OCI-LY7 (cell line): ENCODE data around the gene CARD18.

Experiments used
- CTCF ChIP-seq: fragments of 200-600 bp; sonication (generic); conservative IDR thresholded peaks from 2 replicates; pipeline ENCODE4 v1.5.1; 2014; ENCODE audit warnings: mild to moderate bottlenecking, antibody characterized with exemption, low read length, moderate library complexity, mixed read lengths
- EZH2phosphoT487 ChIP-seq: fragments of 200-600 bp; sonication (generic); IDR thresholded peaks from 2 replicates; pipeline ENCODE4 v1.6.1; 2018; ENCODE audit warnings: low read depth, borderline replicate concordance, mild to moderate bottlenecking, mixed run types, antibody characterized with exemption, low read length, moderate library complexity, mixed read lengths

GRCh38 chr11:105149477-105149876, 9.9 kb upstream of the CARD18 start:
- TF ChIP-seq CTCF (no peak), EZH2phosphoT487 (no peak)
